Stimulated activated CD4-positive, alpha-beta T cell treated with anti-CD3 and anti-CD28 coated beads, Interleukin-2, amount 100 ng/mL, for 24 hours (primary cell): ENCODE measurements around the gene CFAP97.

Experiments
- DNase-seq, 2 donors: peaks; one replicate each; pipeline ENCODE4 v3.0.0-alpha.2; 2020

Gene CFAP97

GRCh38 chr4:185196437-185196836 lies 7.4 kb downstream of the CFAP97 start:
- DNase-seq = no peak

GRCh38 chr4:185194924-185195888 lies 8.6 kb downstream of the CFAP97 start:
- DNase-seq = no peak

GRCh38 chr4:185192059-185192458 lies 11.7 kb downstream of the CFAP97 start:
- DNase-seq = no peak

GRCh38 chr4:185190306-185190856 lies 13.4 kb downstream of the CFAP97 start:
- no peak for DNase-seq

GRCh38 chr4:185189606-185190305 lies 14.0 kb downstream of the CFAP97 start:
- no peak for DNase-seq

- DNase-seq = no peak
These were observed 17.0 kb downstream of the CFAP97 start for GRCh38 chr4:185186769-185187168.

GRCh38 chr4:185183622-185184281 lies 20.0 kb downstream of the CFAP97 start:
- peak; percentile 72 to 82 for DNase-seq

- DNase-seq = no peak
These were observed 21.6 kb downstream of the CFAP97 start for GRCh38 chr4:185182239-185182638.

GRCh38 chr4:185179488-185179887 lies 24.3 kb downstream of the CFAP97 start:
- peak in 1 of 2 donors; percentile 12 for DNase-seq

GRCh38 chr4:185171373-185172071 lies 32.3 kb downstream of the CFAP97 start:
- no peak for DNase-seq

- no peak for DNase-seq
These were observed 36.6 kb downstream of the CFAP97 start for GRCh38 chr4:185167234-185167633.

- no peak for DNase-seq
These were observed 38.2 kb downstream of the CFAP97 start for GRCh38 chr4:185165605-185166063.

- DNase-seq = no peak
These were observed 52.5 kb downstream of the CFAP97 start for GRCh38 chr4:185151296-185151695.

GRCh38 chr4:185149392-185149791 lies 54.4 kb downstream of the CFAP97 start:
- no peak for DNase-seq

GRCh38 chr4:185145572-185145971 lies 58.2 kb downstream of the CFAP97 start:
- no peak for DNase-seq

GRCh38 chr4:185144601-185145240 lies 59.1 kb downstream of the CFAP97 start:
- DNase-seq = no peak

GRCh38 chr4:185143601-185143969 lies 60.2 kb downstream of the CFAP97 start:
- DNase-seq = peak; percentile 29 to 35

GRCh38 chr4:185142912-185143600 lies 60.7 kb downstream of the CFAP97 start, which contains the start of gene SLC25A4:
Gene SLC25A4, plus strand, starts transcription at chr4:185143266. Its CDS starts 107 bp downstream, at chr4:185143373.
- peak; percentile 84 to 86 for DNase-seq

- DNase-seq = no peak
These were observed 61.3 kb downstream of the CFAP97 start for GRCh38 chr4:185142564-185142911.

- no peak for DNase-seq
These were observed 62.0 kb downstream of the CFAP97 start for GRCh38 chr4:185141777-185142176.

- no peak for DNase-seq
These were observed 64.1 kb downstream of the CFAP97 start for GRCh38 chr4:185139736-185140135.
